PFSK-1 (cell line): ENCODE measurements around the gene PI4KB.

ENCODE experiments used
- POLR2AphosphoS5 ChIP-seq: IDR thresholded peaks from 2 replicates; pipeline ENCODE4 v1.6.1; 2012; ENCODE audit warnings: low read depth, mild to moderate bottlenecking, control low read depth, low read length, moderate library complexity
- SIN3A ChIP-seq: IDR thresholded peaks from 2 replicates; pipeline ENCODE4 v1.6.1; 2012; ENCODE audit warnings: mild to moderate bottlenecking, low read length, moderate library complexity, borderline replicate concordance; ENCODE audit not compliant: insufficient read depth

DNA sequence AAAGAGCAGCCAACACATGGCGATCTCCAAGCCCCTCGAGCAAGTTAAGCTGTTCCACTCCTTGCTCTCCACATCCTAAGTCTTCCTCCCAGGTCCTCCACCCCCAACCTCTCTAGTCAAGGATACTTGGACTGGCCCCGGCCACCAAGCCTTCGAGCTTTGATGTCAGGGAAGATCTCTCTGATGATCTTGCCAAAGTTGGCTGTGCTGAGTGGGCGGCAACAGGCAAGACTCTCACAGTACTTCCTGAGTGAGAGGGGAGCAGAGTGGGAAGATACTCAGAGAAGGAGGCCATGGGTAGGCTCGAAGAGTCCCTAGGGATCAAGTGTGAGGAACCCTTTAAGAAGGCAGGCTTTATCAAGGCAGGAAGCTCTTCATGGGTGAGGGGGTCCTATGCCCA is 17.1 kb upstream of the PI4KB start:
- TF ChIP-seq POLR2AphosphoS5: no peak
- no peak for TF ChIP-seq SIN3A
